ENCODE measurements around the gene FUS.
"Not testable (repeated sequence)": the region's sequence is repeated elsewhere in the genome, so short reads cannot be mapped to it uniquely, and the experiment has no call there.

The FUS gene

DNA sequence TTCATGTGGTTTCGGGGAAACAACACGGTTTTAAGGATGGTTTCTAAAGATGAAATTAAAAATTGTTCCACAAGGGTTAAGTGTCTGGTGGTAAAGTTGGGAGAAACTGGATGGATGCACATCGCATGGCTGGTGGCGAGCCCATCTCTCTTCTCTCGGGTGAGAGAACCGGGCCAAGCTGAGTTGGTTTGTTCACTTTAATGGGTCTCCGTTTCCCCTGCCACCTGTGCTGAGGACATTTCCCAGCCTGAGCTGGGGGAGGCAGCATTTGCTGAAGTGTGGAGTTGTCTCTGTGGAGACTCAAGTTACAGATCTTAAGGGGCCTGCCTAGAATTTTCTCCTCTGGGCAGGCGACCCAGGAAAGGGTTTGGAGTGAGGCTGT is 7.9 kb downstream of the FUS start:
- no peak for DNase-seq

DNA sequence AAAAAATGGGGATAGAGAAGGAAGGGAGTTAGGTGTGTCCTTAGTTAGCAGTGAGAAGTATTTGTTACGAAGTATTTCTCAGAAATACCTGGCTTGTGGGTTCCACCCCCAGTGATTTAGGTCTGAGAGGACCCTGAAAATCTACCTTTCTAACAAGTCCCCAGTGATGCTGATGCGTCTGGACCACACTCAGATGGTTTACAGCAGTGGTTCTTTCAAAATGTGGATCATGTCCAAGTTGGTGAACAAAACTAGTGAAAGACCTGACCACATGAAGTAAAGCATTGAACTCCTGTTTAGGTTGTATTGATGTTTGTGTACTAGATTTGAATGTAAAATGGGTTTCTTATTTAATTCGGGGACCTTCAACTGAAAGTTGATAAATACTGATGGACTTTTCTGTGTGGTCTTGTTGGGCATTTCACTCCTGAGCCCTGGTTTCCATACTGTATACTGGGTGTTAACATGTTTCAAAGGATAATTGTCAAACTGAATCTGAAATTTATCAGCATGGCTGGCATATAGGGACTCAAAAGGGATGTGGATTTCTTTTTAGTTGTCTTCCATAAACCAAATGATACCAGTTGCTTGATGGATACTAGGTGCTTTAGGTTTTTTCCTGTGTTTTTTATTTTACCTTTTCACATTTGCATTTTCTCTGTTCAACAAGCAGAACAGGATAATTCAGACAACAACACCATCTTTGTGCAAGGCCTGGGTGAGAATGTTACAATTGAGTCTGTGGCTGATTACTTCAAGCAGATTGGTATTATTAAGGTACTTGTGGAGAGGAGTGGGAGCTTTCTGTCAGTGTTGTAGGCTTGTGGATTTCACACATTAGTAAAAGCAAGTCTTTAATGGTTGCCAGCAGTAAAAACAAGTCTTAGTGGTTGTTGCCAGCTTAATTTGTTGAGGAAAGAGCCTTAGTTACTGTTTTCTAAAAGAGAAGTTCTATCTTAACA is 8.8 kb downstream of the FUS start:
- no peak for DNase-seq

DNA sequence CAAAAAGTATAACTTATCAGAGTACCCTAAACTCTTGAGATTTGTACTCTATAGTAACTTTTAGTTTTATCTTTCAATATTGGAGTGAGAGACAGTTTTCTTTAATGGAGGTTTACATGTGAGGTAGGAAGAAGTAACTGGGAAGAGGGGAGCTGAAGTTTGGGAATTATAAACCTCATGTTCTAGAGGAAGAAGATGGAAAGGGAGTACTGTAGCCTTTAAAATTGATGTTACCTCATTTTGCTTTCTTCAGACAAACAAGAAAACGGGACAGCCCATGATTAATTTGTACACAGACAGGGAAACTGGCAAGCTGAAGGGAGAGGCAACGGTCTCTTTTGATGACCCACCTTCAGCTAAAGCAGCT is 9.5 kb downstream of the FUS start:
- no peak for DNase-seq

DNA sequence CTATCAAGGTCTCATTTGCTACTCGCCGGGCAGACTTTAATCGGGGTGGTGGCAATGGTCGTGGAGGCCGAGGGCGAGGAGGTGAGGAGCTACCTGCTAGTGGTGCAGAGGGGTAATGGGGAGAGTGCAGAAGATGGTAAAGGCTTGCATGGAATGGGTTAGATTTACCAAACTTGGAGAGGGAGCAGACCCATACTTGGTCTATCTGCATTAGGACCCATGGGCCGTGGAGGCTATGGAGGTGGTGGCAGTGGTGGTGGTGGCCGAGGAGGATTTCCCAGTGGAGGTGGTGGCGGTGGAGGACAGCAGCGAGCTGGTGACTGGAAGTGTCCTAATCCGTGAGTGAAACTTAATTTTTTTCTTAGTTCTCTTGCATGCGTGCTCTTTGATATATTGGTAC is 10.1 kb downstream of the FUS start:
- no peak for DNase-seq

DNA sequence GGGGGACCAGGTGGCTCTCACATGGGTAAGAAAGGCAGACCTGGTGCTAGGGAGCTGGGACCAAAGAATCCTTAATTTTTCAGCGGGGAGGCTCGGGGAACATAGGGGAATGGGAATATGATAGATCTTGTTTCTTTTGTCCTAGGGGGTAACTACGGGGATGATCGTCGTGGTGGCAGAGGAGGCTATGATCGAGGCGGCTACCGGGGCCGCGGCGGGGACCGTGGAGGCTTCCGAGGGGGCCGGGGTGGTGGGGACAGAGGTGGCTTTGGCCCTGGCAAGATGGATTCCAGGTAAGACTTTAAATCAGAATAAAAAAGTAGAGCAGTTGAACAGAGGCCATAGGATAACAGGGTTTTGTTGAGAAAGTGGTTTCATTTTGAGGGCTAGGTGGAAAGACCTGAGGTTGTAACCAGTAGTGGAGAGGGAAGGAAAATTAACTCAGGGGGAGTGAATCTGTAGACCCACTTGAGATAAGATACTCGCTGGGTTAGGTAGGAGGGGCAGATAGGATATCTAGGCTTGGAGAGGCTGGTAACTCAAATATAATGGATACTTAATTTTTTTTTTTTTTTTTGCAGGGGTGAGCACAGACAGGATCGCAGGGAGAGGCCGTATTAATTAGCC is 11.0 kb downstream of the FUS start:
- DNase-seq, result no peak

DNA sequence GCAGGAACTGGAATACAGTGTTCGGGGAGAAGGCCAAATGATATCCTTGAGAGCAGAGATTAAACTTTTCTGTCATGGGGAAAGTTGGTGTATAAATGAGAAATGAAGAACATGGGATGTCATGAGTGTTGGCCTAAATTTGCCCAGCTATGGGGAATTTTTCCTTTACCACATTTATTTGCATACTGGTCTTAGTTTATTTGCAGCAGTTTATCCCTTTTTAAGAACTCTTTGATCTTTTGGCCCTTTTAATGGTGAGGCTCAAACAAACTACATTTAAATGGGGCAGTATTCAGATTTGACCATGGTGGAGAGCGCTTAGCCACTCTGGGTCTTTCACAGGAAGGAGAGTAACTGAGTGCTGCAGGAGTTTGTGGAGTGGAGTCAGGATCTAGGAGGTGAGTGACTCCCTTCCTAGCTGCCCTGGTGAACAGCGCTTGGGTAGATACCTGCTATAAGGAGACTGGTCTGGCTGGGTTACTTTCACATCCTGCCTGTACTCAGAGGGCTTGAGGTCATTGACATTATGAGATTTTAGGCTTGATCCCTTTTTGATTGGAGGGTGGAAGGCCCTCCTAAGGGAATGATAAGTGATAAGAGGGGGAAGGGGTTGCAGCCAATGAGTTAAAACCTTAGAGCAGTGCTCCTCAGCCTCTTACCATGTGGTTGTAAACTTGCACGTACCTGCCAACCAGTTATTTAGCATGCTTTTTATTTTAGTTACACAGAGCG is 11.9 kb downstream of the FUS start:
- DNase-seq, result no peak

DNA sequence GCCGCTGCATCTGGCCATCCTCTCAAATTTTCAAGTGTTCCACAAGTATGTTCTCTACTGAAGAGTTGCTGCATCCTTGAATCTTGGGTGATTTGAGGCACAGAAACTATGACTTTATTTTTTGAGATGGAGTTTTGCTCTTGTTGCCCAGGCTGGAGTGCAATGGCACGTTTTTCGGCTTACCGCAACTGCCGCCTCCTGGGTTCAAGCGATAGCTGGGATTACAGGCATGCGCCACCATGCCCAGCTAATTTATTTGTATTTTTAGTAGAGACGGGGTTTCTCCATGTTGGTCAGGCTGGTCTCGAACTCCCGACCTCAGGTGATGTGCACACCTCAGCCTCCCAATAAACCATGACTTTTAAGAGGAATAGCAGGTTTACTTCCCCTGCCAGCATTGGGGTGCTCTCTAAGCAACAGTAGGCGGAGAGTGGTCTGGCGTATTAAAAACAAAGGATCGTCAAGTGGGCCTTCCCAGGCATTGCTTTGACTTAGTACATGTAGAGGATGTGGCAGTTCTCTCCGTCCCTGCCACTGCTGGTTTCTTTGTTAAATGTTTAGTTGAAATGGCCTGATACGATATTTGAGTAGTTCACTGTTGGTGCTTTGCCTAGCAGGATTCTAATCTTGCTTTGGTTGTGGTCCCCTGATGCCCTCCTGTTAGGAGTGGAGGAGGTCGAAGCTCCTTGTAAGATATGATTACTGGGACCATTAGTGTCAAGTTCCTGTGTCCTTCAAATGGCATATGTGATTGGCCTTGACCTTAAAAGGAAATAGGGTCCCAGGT is 13.1 kb downstream of the FUS start:
- no peak for DNase-seq

DNA sequence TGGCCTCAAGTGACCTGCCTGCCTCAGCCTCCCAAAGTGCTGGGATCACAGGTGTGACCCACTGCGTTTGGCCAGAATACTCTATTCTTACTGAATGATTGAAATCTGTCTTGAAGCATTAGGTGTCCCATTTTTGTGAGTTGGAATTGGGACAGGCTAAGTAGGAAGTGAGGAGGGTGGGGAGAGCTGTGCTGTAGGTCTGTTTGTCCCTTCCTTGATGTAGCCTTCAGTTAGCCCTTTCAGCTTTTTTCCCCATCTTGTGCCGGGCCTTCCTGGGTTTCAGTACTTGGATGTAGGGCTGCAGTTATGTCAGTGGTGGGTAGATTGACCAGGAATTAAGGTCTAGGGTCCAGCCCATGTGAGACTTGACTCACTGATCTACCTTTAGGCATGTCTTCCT is 13.9 kb downstream of the FUS start:
- no peak for DNase-seq

DNA sequence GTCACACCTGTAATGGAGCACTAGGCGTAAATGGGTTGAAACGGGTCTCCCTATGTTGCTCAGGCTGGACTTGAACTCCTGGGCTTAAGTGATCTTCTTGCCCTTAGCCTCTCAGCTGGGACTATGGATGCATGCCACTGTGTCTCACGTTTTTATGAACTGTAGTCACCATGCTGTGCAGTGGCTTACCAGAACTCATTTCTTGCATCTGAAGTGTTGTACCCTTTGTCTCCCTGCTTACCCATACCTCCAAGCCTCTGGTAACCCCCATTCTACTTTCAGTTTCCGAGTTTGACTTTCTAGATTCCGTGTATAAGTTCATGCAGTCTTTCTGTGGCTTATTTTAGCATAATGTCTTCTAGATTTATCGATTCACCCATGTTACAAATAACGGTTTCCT is 15.0 kb downstream of the FUS start:
- DNase-seq, result no peak

DNA sequence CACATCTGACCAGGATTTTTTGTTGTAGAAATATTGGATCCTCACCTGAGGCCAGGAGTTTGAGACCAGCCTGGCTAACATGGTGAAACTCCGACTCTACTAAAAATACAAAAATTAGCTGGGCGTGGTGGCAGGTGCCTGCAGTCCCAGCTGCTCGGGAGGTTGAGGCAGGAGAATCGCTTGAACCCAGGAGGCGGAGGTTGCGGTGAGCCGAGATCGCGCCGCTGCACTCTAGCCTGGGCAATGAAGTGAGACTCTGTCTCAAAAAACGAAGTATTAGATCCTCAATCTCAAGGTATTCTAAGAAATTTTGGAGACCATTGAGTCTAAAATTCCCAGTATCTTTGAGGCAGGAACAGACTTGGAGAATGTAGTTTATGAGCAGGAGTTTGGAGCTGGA is 15.9 kb downstream of the FUS start:
- DNase-seq, result not testable (repeated sequence)

DNA sequence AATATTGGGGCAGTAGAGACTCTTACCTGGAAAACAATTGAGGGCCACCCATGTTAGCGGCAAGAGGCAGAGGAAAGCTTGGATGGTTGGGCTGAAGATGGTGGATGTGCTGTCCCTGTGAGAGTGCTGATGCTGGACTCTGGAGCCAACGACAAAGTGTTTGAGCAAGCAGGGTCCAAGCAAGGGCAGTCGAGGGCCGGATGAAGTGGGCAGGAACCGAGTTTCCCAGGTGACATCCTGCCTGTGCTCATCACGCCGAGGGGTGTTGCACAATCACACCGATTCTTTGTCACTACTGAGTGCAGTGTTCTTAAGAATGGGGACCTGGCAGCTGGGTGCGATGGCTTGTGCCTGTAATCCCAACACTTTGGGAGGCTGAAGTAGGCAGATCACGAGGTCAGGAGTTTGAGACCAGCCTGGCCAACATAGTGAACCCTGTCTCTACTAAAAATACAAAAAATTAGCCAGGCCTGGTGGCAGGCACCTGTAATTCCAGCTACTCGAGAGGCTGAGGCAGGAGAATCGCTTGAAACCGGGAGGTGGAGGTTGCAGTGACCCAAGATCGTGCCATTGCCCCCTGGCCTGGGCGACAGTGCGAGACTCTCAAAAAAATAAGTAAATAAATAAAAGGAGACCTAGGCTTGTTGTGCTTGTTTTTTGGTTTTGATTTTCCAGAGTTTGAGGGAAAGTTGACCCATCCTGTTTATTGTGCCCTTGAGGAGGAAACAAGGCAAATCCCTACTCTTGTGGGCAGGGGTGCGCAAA is 16.6 kb downstream of the FUS start:
- no peak for DNase-seq

DNA sequence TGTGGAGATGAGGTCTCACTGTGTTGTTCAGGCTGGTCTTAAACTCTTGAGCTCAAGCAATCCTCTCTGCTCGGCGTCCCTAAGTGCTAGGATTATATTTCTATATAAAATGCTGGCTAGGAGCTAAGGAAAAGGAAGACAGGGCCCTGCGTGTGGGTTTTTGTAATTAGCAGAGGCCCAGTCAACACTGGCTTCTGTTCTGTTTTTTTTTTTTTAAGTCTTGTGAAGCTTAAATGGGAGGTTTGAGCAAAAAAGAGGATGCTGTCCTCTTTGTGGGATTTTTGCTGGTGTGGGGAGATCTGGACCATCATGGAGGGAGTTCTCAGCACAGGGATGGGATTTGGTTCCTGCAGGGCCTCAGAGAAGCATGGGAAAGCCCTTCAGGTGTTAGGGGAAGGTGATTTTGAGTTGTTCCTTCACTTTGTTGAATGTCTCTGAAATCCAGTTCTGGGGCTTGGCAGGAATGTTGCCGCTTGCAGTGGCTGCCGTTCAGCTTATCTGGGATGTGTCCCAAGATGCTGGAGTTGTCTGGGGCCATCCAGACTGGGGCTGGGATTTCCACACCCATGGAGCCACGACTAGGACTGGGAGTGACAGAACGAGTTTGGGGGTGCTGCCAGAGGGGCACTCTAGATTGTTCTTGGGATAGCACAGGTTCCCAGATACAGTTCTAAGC is 18.4 kb downstream of the FUS start:
- DNase-seq, result no peak

DNA sequence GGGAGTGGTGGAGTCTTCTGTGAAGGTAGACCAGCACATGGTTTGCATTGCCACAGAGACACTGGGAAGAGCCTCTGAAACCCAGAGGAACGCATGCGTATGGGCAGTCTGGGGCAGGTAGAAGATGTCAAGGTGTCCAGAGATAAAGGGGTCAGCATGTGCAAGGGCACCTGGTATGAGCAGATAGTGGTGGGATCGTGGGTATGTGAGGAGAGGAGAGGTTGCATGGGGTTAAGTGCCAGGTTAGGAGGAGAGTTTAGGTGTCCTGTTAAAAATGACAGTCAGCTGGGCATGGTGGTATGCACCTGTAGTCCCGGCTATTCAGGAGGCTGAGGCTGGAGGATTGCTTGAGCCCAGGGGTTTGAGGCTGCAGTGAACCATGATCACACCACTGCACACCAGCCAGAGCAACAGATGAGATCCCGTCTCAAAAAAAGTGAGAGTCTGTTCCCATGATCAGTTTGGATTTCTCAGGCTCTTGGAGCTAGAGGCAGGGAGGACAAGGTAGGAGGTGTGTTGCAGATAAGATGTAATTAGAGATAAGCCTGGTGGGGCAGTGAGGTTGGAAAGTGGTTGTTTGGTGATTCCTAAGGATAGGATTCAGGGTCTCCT is 19.6 kb downstream of the FUS start:
- DNase-seq, result no peak

DNA sequence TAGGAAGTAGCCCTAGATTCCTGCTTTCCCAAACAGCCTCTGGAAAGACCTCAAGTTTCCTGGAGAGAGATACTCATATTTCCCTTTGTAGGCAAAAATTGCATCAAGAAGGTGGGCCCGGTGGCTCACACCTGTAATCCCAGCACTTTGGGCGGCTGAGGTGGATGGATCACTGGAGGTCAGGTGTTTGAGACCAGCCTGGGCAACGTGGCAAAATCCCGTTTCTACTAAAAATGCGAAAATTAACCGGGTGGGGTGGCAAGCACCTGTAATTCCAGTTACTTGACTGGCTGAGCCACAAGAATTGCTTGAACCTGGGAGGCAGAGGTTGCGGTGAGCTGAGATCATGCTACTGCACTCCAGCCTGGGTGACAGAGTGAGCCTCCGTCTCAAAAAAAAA is 20.2 kb downstream of the FUS start:
- not testable (repeated sequence) for DNase-seq

DNA sequence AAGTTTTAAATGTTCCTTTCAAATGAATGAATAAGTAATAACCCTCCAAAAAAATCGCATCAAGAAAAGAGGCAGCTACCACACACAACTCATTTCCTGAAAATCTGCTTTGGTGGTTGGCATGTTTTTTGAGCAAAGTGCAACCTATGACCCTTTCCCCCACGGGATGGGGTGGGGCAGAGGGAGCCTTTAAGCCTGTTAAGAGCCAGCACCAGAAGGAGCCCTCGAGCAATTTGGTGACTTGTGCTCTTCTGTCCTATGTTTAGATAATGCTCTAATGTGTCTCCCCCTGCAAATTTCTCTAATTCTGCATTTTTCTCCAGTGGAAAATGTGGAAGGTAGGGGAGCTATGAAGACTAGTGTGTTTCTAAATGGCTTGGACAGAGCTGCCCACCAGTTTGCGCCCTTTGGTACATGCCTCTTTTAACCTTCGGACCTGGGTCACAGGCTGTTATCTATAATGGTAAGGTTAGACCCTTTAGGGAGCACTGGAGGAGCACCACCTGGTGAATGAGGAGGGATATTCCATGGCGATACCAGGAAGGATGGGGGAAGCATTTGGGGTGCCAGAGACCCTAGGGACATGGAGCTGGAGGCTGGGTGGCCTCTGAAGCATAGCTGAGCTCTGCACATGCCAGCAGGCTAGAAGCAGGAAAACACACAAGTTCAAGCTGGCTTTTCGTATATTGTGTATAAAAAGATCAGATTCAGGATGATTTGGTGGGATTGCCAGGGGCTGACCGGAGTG is 21.1 kb downstream of the FUS start:
- peak in 1 of 2 donors; percentile 68 for DNase-seq

DNA sequence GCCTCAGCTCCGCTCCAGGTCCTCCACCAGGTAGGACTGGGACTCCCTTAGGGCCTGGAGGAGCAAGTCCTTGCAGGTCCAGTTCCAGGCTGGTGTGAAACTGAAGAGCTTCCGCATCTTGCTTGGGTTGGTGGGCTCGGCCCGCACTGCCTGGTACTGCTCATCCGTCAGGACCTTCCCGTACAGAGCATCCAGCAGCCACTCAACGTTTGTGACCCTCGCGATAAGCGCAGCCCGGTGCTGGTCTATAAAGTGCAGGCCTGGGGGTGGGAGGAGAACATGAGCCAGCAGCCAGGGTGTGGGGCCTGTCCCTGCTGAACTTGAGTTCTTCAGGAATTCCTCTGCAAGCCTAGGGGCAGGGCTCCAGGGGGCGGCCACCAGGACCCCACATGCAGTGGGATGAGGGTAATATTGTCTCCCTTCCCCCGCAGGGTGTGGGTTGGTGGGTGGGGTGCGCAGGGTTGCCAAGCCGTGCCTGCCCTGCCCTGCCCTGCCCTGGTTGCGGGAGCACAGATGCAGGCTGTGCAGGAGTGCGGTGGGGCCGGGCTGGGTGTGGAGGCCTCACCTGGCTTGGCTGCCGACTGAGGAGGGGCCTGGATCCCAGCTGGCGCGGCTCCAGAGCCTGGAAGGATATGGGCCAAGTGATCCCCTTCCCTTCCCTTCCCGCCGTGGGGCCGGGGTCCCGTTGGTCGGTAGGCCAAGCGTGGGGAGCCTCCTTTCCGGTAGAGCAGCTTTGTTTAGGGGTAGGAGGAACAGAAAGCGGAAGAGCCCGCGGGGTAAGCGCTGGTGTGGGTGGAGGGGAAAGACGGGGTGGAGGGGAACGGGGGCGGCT is 21.9 kb downstream of the FUS start:
- peak; percentile 56 to 65 for DNase-seq

DNA sequence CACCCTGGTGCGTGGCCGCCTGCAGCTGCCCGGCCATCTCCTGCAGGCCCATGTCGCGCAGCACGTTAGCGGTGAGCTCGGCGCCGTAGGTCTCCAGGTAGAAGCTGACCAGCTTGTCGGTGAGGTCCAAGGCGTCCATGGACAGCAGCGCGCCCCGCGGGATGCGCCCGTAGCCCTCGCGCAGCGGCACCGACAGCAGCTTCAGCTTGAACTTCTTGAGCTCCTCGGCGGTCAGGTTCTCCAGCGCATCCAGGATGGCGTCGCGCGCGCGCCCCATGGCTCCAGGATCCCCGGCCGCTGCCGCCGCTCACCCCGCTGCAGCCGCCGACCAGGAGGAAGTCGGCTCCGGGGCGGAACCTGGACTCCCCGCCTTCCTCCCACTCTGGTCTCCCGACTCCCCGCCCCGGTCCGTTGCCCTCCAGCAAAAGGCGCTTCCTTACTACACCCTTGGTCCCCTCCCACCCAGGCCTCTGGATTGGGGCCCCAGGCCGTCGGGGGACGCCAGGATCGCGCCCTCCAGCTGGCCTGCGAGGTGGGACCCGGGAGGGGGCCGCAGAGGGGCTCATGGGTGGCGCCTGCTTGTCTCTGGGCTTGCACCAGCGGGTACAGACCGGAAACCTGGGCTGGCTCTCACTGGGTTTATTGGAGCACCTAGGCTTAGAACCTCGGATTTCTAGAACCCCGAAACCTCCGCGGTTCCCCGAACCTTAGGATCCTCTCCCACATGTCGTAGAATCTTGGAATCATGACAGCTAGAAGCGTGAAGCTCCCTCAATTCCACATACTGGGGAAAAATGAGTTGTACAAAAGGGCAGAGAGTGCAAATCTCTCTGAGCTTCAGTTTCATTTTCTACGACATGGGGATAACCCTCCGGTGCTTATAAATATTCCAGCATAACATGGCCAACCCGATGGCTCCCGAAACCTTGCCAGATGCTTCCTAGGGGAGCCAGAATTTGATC is 22.8 kb downstream of the FUS start, which contains the start of gene PYCARD:
Gene PYCARD (minus strand): TSS at position 347 of the 962 bp plus-strand sequence. CDS start 70 bp downstream, at position 277.
- peak in 1 of 2 donors; percentile 65 for DNase-seq
